Measurements from ENCODE around the gene PLIN4. TPM values are rescaled to one million over a fixed set of nuclear protein-coding genes. Genes with fewer than 3 reads are reported as not detected.

PLIN4 gene
- total RNA-seq (2022; extraction: Qiagen RNA extraction) = 0.08 to 0.22 TPM (median 0.13 TPM) in 5 replicates

GRCh38 chr19:4518345-4519171, at the start of gene PLIN4:
TSS of gene PLIN4 (minus strand) at chr19:4518486. CDS start at chr19:4518272, 214 bp downstream.

GRCh38 chr19:4559569-4559968, 41.3 kb upstream of the PLIN4 start, which contains the start of gene SEMA6B:
TSS of gene SEMA6B (minus strand) at chr19:4559684. CDS start at chr19:4558457, 1,227 bp downstream.

GRCh38 chr19:4539693-4540581, 21.7 kb upstream of the PLIN4 start, which contains the start of gene LRG1:
TSS of gene LRG1 (minus strand) at chr19:4540036. CDS start at chr19:4540013, 23 bp downstream.

GRCh38 chr19:4534836-4535658, 16.8 kb upstream of the PLIN4 start, which contains the start of gene PLIN5:
TSS of gene PLIN5 (minus strand) at chr19:4535224. CDS start at chr19:4534074, 1,150 bp downstream.

GRCh38 chr19:4472174-4472974, 45.9 kb downstream of the PLIN4 start, which contains the start of gene HDGFL2:
TSS of gene HDGFL2 (plus strand) at chr19:4472297. CDS start at chr19:4472351, 54 bp downstream.

GRCh38 chr19:4457654-4458395, 60.5 kb downstream of the PLIN4 start, which contains the start of gene UBXN6:
TSS of gene UBXN6 (minus strand) at chr19:4457794. CDS start at chr19:4457697, 97 bp downstream.

Other genes starting within 250 kb of the PLIN4 start
- gene SHD, start 239.2 kb downstream of the PLIN4 start, total RNA-seq (2022; extraction: Qiagen RNA extraction) = 0.07 TPM in 1 of 5 replicates, not detected in the others
- gene TMIGD2, start 216.1 kb downstream of the PLIN4 start, total RNA-seq (2022; extraction: Qiagen RNA extraction) = not detected in 5 replicates
- gene FSD1, start 213.9 kb downstream of the PLIN4 start, total RNA-seq (2022; extraction: Qiagen RNA extraction) = 7.4 to 9.3 TPM (median 8.8 TPM) in 5 replicates
- not detected in 5 replicates for gene STAP2, start 179.7 kb downstream of the PLIN4 start, total RNA-seq (2022; extraction: Qiagen RNA extraction)
- gene MPND, start 174.9 kb downstream of the PLIN4 start, total RNA-seq (2022; extraction: Qiagen RNA extraction) = 7.6 to 12.4 TPM (median 11.8 TPM) in 5 replicates
- gene SH3GL1, start 117.9 kb downstream of the PLIN4 start, total RNA-seq (2022; extraction: Qiagen RNA extraction) = 45.2 to 60.6 TPM (median 58.7 TPM) in 5 replicates
- 19.2 to 22.9 TPM (median 22.3 TPM) in 5 replicates for gene CHAF1A, start 115.8 kb downstream of the PLIN4 start, total RNA-seq (2022; extraction: Qiagen RNA extraction)
- 38.6 to 63.9 TPM (median 61.4 TPM) in 5 replicates for gene UBXN6, start 60.7 kb downstream of the PLIN4 start, total RNA-seq (2022; extraction: Qiagen RNA extraction)
- 24.3 to 30.0 TPM (median 28.8 TPM) in 5 replicates for gene HDGFL2, start 46.2 kb downstream of the PLIN4 start, total RNA-seq (2022; extraction: Qiagen RNA extraction)
- gene PLIN5, start 16.7 kb upstream of the PLIN4 start, total RNA-seq (2022; extraction: Qiagen RNA extraction) = 0.17 to 0.32 TPM (median 0.27 TPM) in 4 of 5 replicates, not detected in the other
- 0.05 to 0.23 TPM (median 0.12 TPM) in 4 of 5 replicates, not detected in the other for gene LRG1, start 21.6 kb upstream of the PLIN4 start, total RNA-seq (2022; extraction: Qiagen RNA extraction)
- 4.5 to 6.8 TPM (median 5.9 TPM) in 5 replicates for gene SEMA6B, start 41.2 kb upstream of the PLIN4 start, total RNA-seq (2022; extraction: Qiagen RNA extraction)
- 2.9 to 4.4 TPM (median 3.7 TPM) in 5 replicates for gene TNFAIP8L1, start 121.0 kb upstream of the PLIN4 start, total RNA-seq (2022; extraction: Qiagen RNA extraction)
- 116 to 139 TPM (median 137 TPM) in 5 replicates for gene MYDGF, start 151.9 kb upstream of the PLIN4 start, total RNA-seq (2022; extraction: Qiagen RNA extraction)
- gene DPP9, start 205.4 kb upstream of the PLIN4 start, total RNA-seq (2022; extraction: Qiagen RNA extraction) = 50.8 to 62.0 TPM (median 59.5 TPM) in 5 replicates

Measured in A549 treated with Mapracorat at 1 μM for 4 hours (cell line).